Measurements from ENCODE around the gene SLC24A3. TPM values are rescaled to one million over a fixed set of nuclear protein-coding genes. Genes with fewer than 3 reads are reported as not detected.

SLC24A3 gene
- total RNA-seq, 1 donor from 2014 or later = 0.08 TPM

DNA sequence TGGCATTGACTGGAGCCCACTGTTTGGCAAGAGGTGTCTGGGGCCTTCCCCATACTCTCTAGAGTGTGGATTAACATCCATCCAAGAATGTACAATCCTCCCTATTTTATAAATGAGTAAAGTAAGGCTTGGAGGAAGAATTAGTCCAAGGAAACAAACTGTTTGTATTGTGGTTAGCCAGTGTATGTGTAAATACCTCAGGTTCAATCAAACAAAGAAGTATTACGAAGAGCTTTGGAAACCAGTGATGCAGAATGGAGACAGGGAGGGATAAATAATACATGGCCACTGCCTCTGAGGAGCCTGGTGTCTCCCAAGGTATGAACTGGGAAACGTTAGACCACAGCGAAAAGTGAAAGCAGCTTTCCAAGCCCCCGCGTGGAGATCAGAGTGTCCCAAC is 319.0 kb downstream of the SLC24A3 start:
- TF ChIP-seq, protein P1, sequence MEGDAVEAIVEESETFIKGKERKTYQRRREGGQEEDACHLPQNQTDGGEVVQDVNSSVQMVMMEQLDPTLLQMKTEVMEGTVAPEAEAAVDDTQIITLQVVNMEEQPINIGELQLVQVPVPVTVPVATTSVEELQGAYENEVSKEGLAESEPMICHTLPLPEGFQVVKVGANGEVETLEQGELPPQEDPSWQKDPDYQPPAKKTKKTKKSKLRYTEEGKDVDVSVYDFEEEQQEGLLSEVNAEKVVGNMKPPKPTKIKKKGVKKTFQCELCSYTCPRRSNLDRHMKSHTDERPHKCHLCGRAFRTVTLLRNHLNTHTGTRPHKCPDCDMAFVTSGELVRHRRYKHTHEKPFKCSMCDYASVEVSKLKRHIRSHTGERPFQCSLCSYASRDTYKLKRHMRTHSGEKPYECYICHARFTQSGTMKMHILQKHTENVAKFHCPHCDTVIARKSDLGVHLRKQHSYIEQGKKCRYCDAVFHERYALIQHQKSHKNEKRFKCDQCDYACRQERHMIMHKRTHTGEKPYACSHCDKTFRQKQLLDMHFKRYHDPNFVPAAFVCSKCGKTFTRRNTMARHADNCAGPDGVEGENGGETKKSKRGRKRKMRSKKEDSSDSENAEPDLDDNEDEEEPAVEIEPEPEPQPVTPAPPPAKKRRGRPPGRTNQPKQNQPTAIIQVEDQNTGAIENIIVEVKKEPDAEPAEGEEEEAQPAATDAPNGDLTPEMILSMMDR (IDR thresholded peaks at IDR 0.05; ENCODE audit: insufficient read depth, low read length, poor library complexity, severe bottlenecking) = no peak

DNA sequence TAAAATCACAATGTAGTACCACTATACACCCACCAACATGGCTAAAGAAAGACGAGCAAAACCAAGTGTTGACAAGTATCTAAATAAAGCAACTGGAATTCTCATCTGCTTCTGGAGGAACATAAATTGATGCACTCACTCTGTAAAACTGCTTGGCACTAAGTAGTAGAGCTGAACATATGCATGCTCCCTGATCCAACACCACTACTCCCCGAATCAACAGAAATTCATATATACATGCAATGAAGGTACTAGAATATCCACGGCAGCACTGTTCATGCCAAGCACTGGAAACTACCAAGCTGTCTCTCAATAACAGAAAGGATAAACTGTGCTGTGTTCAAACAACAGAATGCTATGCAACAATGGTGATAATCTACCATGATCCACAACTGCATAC is 326.1 kb downstream of the SLC24A3 start:
- Histone ChIP-seq H3K4me3 (ENCODE audit: low read depth, low read length) (no peak overlapping the region), H3K27me3 (ENCODE audit: control insufficient read depth, insufficient read depth, low read length) (no peaks in the 10 kb centered on the region), H3K36me3 (ENCODE audit: control insufficient read depth, insufficient read depth, low read length) (no peaks in the 10 kb centered on the region)
- TF ChIP-seq, protein P1 (IDR thresholded peaks at IDR 0.05; ENCODE audit: insufficient read depth, low read length, poor library complexity, severe bottlenecking) = no peak
- DNase-seq (ENCODE audit: low read depth) = no peak

More for the DNA sequence above, 319.0 kb downstream of the SLC24A3 start:
- DNase-seq (ENCODE audit: low read depth) = no peak
- Histone ChIP-seq H3K36me3 (ENCODE audit: control insufficient read depth, insufficient read depth, low read length) (no peaks in the 10 kb centered on the region), H3K27me3 (ENCODE audit: control insufficient read depth, insufficient read depth, low read length) (no peaks in the 10 kb centered on the region), H3K4me3 (ENCODE audit: low read depth, low read length) (no peak overlapping the region)

DNA sequence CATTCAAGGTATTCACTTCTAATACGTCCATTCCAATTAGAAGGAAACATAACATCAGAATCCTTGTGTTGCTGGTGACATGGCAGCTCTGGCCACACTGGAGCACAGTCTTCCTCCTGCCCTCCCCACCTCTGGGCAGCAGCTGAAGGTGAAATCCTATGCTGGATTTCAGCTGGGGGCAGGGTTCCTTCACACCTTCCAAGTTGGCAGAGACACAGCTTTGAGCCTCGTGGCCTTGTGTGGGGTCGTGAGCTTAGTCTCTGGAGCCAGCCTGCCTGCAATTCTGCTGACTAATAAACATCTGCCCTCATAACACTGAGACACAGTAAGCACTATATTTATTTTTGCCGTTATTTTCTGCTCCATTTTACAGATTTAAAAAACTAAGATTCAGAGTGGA is 326.7 kb downstream of the SLC24A3 start:
- TF ChIP-seq, protein P1 (IDR thresholded peaks at IDR 0.05; ENCODE audit: insufficient read depth, low read length, poor library complexity, severe bottlenecking) = no peak
- Histone ChIP-seq H3K4me3 (ENCODE audit: low read depth, low read length) (no peak overlapping the region), H3K36me3 (ENCODE audit: control insufficient read depth, insufficient read depth, low read length) (no peaks in the 10 kb centered on the region), H3K27me3 (ENCODE audit: control insufficient read depth, insufficient read depth, low read length) (no peaks in the 10 kb centered on the region)
- no peak for DNase-seq (ENCODE audit: low read depth)

GRCh38 chr20:19540392-19540791 is 327.9 kb downstream of the SLC24A3 start:
- no peaks in the 10 kb centered on the region for H3K36me3 ChIP-seq (ENCODE audit: control insufficient read depth, insufficient read depth, low read length)
- TF ChIP-seq, protein P1 (IDR thresholded peaks at IDR 0.05; ENCODE audit: insufficient read depth, low read length, poor library complexity, severe bottlenecking) = no peak
- no peaks in the 10 kb centered on the region for H3K27me3 ChIP-seq (ENCODE audit: control insufficient read depth, insufficient read depth, low read length)
- no peak overlapping the region for H3K4me3 ChIP-seq (ENCODE audit: low read depth, low read length)
- no peak for DNase-seq (ENCODE audit: low read depth)

DNA sequence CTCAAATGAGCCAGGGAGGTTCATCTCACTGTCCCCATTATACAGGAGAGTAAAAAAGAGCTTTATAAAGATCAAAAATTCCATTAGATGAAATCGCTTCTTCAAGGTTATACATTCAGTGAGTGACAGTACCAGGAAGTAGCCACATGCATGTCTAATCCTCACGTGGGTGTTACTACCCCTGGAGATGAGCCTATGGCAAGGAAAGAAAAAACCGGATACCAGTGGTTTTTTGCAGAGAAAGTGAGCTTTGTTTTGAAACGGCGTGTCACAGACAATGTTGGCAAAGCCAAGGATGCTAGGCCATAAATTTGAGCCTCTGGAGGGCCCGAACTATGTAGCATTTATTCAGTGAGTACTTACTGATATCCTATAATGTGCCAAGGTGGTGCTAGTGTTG is 330.7 kb downstream of the SLC24A3 start:
- TF ChIP-seq, protein P1 (IDR thresholded peaks at IDR 0.05; ENCODE audit: insufficient read depth, low read length, poor library complexity, severe bottlenecking) = no peak

GRCh38 chr20:19544684-19545083 is 332.2 kb downstream of the SLC24A3 start:
- H3K27me3 ChIP-seq (ENCODE audit: control insufficient read depth, insufficient read depth, low read length) = no peaks in the 10 kb centered on the region
- no peaks in the 10 kb centered on the region for H3K36me3 ChIP-seq (ENCODE audit: control insufficient read depth, insufficient read depth, low read length)
- no peak overlapping the region for H3K4me3 ChIP-seq (ENCODE audit: low read depth, low read length)
- no peak for DNase-seq (ENCODE audit: low read depth)
- TF ChIP-seq, protein P1 (IDR thresholded peaks at IDR 0.05; ENCODE audit: insufficient read depth, low read length, poor library complexity, severe bottlenecking) = no peak

More for the DNA sequence above, 330.7 kb downstream of the SLC24A3 start:
- H3K27me3 ChIP-seq (ENCODE audit: control insufficient read depth, insufficient read depth, low read length) = no peaks in the 10 kb centered on the region
- no peaks in the 10 kb centered on the region for H3K36me3 ChIP-seq (ENCODE audit: control insufficient read depth, insufficient read depth, low read length)
- no peak for DNase-seq (ENCODE audit: low read depth)
- H3K4me3 ChIP-seq (ENCODE audit: low read depth, low read length) = no peak overlapping the region
